ENCODE results near the gene NR1D2.
A peak's percentile ranks its signal among the peaks of the same experiment; 100 is the strongest.

GRCh38 chr3:23944861-23945662 is at the start of gene NR1D2:
- TF ChIP-seq, protein P1, sequence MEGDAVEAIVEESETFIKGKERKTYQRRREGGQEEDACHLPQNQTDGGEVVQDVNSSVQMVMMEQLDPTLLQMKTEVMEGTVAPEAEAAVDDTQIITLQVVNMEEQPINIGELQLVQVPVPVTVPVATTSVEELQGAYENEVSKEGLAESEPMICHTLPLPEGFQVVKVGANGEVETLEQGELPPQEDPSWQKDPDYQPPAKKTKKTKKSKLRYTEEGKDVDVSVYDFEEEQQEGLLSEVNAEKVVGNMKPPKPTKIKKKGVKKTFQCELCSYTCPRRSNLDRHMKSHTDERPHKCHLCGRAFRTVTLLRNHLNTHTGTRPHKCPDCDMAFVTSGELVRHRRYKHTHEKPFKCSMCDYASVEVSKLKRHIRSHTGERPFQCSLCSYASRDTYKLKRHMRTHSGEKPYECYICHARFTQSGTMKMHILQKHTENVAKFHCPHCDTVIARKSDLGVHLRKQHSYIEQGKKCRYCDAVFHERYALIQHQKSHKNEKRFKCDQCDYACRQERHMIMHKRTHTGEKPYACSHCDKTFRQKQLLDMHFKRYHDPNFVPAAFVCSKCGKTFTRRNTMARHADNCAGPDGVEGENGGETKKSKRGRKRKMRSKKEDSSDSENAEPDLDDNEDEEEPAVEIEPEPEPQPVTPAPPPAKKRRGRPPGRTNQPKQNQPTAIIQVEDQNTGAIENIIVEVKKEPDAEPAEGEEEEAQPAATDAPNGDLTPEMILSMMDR (IDR thresholded peaks at IDR 0.05; ENCODE audit: poor library complexity, severe bottlenecking) = no peak
- TF ChIP-seq EZH2 (IDR thresholded peaks at IDR 0.05; ENCODE audit: borderline replicate concordance, insufficient read depth, low read length, poor library complexity, severe bottlenecking) = no peak
- peak; percentile 84 for TF ChIP-seq POLR2AphosphoS5 (IDR thresholded peaks at IDR 0.05)

Measured in neural cell (in vitro differentiated cells).